NCI-H128 (cell line): Measurements from ENCODE around the gene PHKB.
"Not testable (repeated sequence)": the region's sequence is repeated elsewhere in the genome, so short reads cannot be mapped to it uniquely, and the experiment has no call there.

Source experiments
- DNase-seq: peaks from one replicate; lab custom pipeline; 2025; ENCODE audit not compliant: unreplicated experiment; lab: John Stamatoyannopoulos, UW

The PHKB gene

GRCh38 chr16:47469227-47469626, 8.1 kb downstream of the PHKB start:
- DNase-seq = no peak

- DNase-seq = no peak
These were observed 9.1 kb downstream of the PHKB start for GRCh38 chr16:47470211-47470610.

GRCh38 chr16:47470810-47471209, 9.7 kb downstream of the PHKB start:
- DNase-seq = no peak

- not testable (repeated sequence) for DNase-seq
These were observed 11.9 kb downstream of the PHKB start for GRCh38 chr16:47473004-47473403.

GRCh38 chr16:47473792-47474191, 12.7 kb downstream of the PHKB start:
- DNase-seq = no peak

- DNase-seq = no peak
These were observed 14.7 kb downstream of the PHKB start for GRCh38 chr16:47475786-47476185.

- DNase-seq = no peak
These were observed 15.7 kb downstream of the PHKB start for GRCh38 chr16:47476654-47477345.

- no peak for DNase-seq
These were observed 16.5 kb downstream of the PHKB start for GRCh38 chr16:47477679-47478078.

GRCh38 chr16:47480410-47480809, 19.3 kb downstream of the PHKB start:
- no peak for DNase-seq

- no peak for DNase-seq
These were observed 20.7 kb downstream of the PHKB start for GRCh38 chr16:47481698-47482374.

- DNase-seq = no peak
These were observed 22.5 kb downstream of the PHKB start for GRCh38 chr16:47483616-47484015.

GRCh38 chr16:47486856-47487255, 25.7 kb downstream of the PHKB start:
- DNase-seq = no peak

- DNase-seq = no peak
These were observed 26.9 kb downstream of the PHKB start for GRCh38 chr16:47488051-47488450.

GRCh38 chr16:47490471-47490870, 29.3 kb downstream of the PHKB start:
- DNase-seq = no peak

- no peak for DNase-seq
These were observed 30.9 kb downstream of the PHKB start for GRCh38 chr16:47492036-47492427.

- DNase-seq = no peak
These were observed 31.6 kb downstream of the PHKB start for GRCh38 chr16:47492428-47493377.

- DNase-seq = no peak
These were observed 32.5 kb downstream of the PHKB start for GRCh38 chr16:47493381-47494337.

- no peak for DNase-seq
These were observed 38.1 kb downstream of the PHKB start for GRCh38 chr16:47499080-47499699.

GRCh38 chr16:47499700-47500264, 38.7 kb downstream of the PHKB start:
- no peak for DNase-seq

- DNase-seq = no peak
These were observed 42.8 kb downstream of the PHKB start for GRCh38 chr16:47503936-47504335.
